ENCODE data around the gene TSHZ1.

- TF ChIP-seq, protein P1, sequence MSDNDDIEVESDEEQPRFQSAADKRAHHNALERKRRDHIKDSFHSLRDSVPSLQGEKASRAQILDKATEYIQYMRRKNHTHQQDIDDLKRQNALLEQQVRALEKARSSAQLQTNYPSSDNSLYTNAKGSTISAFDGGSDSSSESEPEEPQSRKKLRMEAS (IDR thresholded peaks at IDR 0.05): no peak
- no peak for TF ChIP-seq EP300 (IDR thresholded peaks at IDR 0.05)
- no peak for TF ChIP-seq USF2 (IDR thresholded peaks at IDR 0.05)
- no peak for TF ChIP-seq EHF (CRISPR knock-in tag; IDR thresholded peaks at IDR 0.05)
- no peak for TF ChIP-seq CHD2 (IDR thresholded peaks at IDR 0.05; ENCODE audit: low read length, partially characterized antibody)
- no peak for TF ChIP-seq CTCF (IDR thresholded peaks at IDR 0.05)
- no peak for TF ChIP-seq POLR2A (IDR thresholded peaks at IDR 0.05; ENCODE audit: low read length)
- TF ChIP-seq POLR2AphosphoS2 (conservative IDR thresholded peaks at IDR 0.05; ENCODE audit: low read length): no peak
- no peak for TF ChIP-seq NR3C1 (IDR thresholded peaks at IDR 0.05)
- no peak for TF ChIP-seq TP53 (CRISPR knock-in tag; IDR thresholded peaks at IDR 0.05)
- no peak for TF ChIP-seq BHLHE40 (IDR thresholded peaks at IDR 0.05; ENCODE audit: low read depth, low read length)
- TF ChIP-seq REST (IDR thresholded peaks at IDR 0.05): no peak
- TF ChIP-seq, protein P2, sequence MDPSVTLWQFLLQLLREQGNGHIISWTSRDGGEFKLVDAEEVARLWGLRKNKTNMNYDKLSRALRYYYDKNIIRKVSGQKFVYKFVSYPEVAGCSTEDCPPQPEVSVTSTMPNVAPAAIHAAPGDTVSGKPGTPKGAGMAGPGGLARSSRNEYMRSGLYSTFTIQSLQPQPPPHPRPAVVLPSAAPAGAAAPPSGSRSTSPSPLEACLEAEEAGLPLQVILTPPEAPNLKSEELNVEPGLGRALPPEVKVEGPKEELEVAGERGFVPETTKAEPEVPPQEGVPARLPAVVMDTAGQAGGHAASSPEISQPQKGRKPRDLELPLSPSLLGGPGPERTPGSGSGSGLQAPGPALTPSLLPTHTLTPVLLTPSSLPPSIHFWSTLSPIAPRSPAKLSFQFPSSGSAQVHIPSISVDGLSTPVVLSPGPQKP (IDR thresholded peaks at IDR 0.05; ENCODE audit: low read depth, low read length): no peak
- TF ChIP-seq MAFK (IDR thresholded peaks at IDR 0.05; ENCODE audit: partially characterized antibody): no peak
These were observed 16.3 kb downstream of the TSHZ1 start for GRCh38 chr18:75226956-75227316.
